ENCODE measurements around the gene DPP6. TPM values are rescaled to one million over a fixed set of nuclear protein-coding genes. Genes with fewer than 3 reads are reported as not detected.

The DPP6 gene
- total RNA-seq, 1 donor from 2014 or later, result not detected

- Mint-ChIP-seq H3K4me3 (ENCODE audit: unreplicated experiment) (no peak overlapping the region), H3K36me3 (ENCODE audit: unreplicated experiment) (peaks cover 18% of the 10 kb centered on the region), H3K27me3 (ENCODE audit: unreplicated experiment) (peaks cover 3% of the 10 kb centered on the region), H3K27ac (ENCODE audit: unreplicated experiment) (no peak overlapping the region), H3K4me1 (ENCODE audit: low read depth, unreplicated experiment) (no peaks in the 10 kb centered on the region), H3K9me3 (ENCODE audit: unreplicated experiment) (peaks cover 20% of the 10 kb centered on the region)
- no peak for DNase-seq
- no peak for TF ChIP-seq CTCF (IDR thresholded peaks at IDR 0.05; ENCODE audit: partially characterized antibody, unreplicated experiment)
These were observed 292.9 kb downstream of the DPP6 start for GRCh38 chr7:154345093-154345492.

- no peak for TF ChIP-seq CTCF (IDR thresholded peaks at IDR 0.05; ENCODE audit: partially characterized antibody, unreplicated experiment)
- Mint-ChIP-seq H3K27me3 (ENCODE audit: unreplicated experiment) (peaks cover 8% of the 10 kb centered on the region), H3K4me1 (ENCODE audit: low read depth, unreplicated experiment) (no peaks in the 10 kb centered on the region), H3K4me3 (ENCODE audit: unreplicated experiment) (no peak overlapping the region), H3K36me3 (ENCODE audit: unreplicated experiment) (peaks cover 15% of the 10 kb centered on the region), H3K9me3 (ENCODE audit: unreplicated experiment) (peaks cover 18% of the 10 kb centered on the region), H3K27ac (ENCODE audit: unreplicated experiment) (no peak overlapping the region)
- DNase-seq, result no peak
These were observed 295.6 kb downstream of the DPP6 start for GRCh38 chr7:154347700-154348266.

- H3K27ac Mint-ChIP-seq (ENCODE audit: unreplicated experiment), result no peak overlapping the region
- H3K4me3 Mint-ChIP-seq (ENCODE audit: unreplicated experiment), result no peak overlapping the region
- H3K4me1 Mint-ChIP-seq (ENCODE audit: low read depth, unreplicated experiment), result no peaks in the 10 kb centered on the region
- H3K9me3 Mint-ChIP-seq (ENCODE audit: unreplicated experiment), result peaks cover 21% of the 10 kb centered on the region
- H3K27me3 Mint-ChIP-seq (ENCODE audit: unreplicated experiment), result peaks cover 5% of the 10 kb centered on the region
- no peak for TF ChIP-seq CTCF (IDR thresholded peaks at IDR 0.05; ENCODE audit: partially characterized antibody, unreplicated experiment)
- DNase-seq, result no peak
- H3K36me3 Mint-ChIP-seq (ENCODE audit: unreplicated experiment), result peaks cover 15% of the 10 kb centered on the region
These were observed 298.7 kb downstream of the DPP6 start for GRCh38 chr7:154350892-154351291.

- Mint-ChIP-seq H3K4me1 (ENCODE audit: low read depth, unreplicated experiment) (no peaks in the 10 kb centered on the region), H3K27ac (ENCODE audit: unreplicated experiment) (no peak overlapping the region), H3K9me3 (ENCODE audit: unreplicated experiment) (peaks cover 17% of the 10 kb centered on the region), H3K36me3 (ENCODE audit: unreplicated experiment) (peaks cover 19% of the 10 kb centered on the region), H3K27me3 (ENCODE audit: unreplicated experiment) (peaks cover 5% of the 10 kb centered on the region), H3K4me3 (ENCODE audit: unreplicated experiment) (no peak overlapping the region)
- DNase-seq, result no peak
- no peak for TF ChIP-seq CTCF (IDR thresholded peaks at IDR 0.05; ENCODE audit: partially characterized antibody, unreplicated experiment)
These were observed 301.2 kb downstream of the DPP6 start for GRCh38 chr7:154353355-154353767.

- Mint-ChIP-seq H3K27me3 (ENCODE audit: unreplicated experiment) (peaks cover 2% of the 10 kb centered on the region), H3K36me3 (ENCODE audit: unreplicated experiment) (peaks cover 3% of the 10 kb centered on the region), H3K4me1 (ENCODE audit: low read depth, unreplicated experiment) (no peaks in the 10 kb centered on the region), H3K9me3 (ENCODE audit: unreplicated experiment) (peaks cover 8% of the 10 kb centered on the region), H3K4me3 (ENCODE audit: unreplicated experiment) (no peak overlapping the region), H3K27ac (ENCODE audit: unreplicated experiment) (no peak overlapping the region)
- no peak for DNase-seq
- TF ChIP-seq CTCF (IDR thresholded peaks at IDR 0.05; ENCODE audit: partially characterized antibody, unreplicated experiment), result no peak
These were observed 312.0 kb downstream of the DPP6 start for GRCh38 chr7:154364170-154364569.

Data from glutamatergic neuron (in vitro differentiated cells).